HG02678 (cell line): Measurements from ENCODE around the gene NOC3L.

ENCODE experiments used
- ATAC-seq: cut with Tn5 transposase; IDR thresholded peaks from one replicate; pipeline ENCODE4 v1.9.1; 2021; ENCODE audit warnings: mild to moderate bottlenecking, moderate library complexity; ENCODE audit not compliant: unreplicated experiment

The NOC3L gene

GRCh38 chr10:94303929-94304328, 58.8 kb downstream of the NOC3L start:
- ATAC-seq: no peak

DNA sequence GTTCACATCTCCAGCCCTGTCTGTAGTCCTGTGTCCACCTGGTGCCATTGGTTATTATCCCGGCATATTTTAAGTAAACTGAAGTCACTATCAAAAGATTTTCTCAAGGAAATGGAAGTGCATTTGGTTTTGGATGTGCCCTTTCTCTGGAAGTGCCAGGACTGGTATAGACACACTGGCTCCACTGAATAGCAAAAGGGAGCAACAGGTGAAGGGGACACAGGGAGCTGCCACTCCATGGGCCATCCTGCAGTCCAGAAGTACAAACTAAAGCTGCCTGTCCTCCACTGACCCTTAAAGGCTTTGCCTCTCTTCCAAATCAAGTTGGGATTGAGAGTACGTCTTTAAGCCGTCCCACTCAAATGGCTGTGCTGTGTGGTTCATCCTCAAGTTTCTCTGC, 62.7 kb downstream of the NOC3L start:
- no peak for ATAC-seq

- ATAC-seq: no peak
Measured at GRCh38 chr10:94299417-94299816, 63.3 kb downstream of the NOC3L start.

DNA sequence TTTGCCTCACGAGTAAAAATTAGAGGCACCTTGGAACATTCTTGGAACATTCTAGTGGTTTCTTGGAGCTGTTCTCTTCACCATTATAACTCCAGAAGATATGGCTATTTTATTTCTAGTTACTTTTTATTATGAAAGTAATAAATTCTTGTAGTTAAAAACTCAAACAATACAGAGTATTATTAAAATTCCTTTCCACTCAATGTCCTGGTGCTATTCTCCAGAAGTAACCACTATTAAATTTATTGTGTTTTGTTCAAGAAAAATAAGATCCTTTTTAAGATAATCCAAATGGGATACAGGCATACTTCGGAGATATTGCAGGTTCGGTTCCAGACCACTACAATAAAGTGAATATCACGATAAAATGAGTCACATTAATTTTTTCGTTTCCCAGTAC, 68.6 kb downstream of the NOC3L start:
- ATAC-seq: no peak

DNA sequence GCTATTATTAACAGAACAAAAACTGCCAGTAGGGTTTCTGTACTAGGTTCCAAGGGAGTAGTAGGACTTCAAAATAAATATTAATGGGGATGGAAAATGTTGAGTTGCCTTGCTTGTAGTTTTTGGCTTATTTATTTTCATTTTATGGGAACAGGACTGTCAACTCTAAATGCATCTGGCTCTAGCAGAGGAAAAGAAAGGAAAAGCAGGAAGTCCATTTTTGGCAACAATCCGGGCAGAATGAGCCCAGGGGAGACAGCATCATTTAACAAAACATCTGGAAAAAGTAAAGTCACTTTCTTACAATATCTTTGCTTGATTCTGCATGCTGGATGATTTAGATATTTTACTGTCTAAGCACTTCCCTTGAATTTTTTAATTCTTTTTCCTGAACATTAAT, 69.4 kb downstream of the NOC3L start:
- no peak for ATAC-seq

DNA sequence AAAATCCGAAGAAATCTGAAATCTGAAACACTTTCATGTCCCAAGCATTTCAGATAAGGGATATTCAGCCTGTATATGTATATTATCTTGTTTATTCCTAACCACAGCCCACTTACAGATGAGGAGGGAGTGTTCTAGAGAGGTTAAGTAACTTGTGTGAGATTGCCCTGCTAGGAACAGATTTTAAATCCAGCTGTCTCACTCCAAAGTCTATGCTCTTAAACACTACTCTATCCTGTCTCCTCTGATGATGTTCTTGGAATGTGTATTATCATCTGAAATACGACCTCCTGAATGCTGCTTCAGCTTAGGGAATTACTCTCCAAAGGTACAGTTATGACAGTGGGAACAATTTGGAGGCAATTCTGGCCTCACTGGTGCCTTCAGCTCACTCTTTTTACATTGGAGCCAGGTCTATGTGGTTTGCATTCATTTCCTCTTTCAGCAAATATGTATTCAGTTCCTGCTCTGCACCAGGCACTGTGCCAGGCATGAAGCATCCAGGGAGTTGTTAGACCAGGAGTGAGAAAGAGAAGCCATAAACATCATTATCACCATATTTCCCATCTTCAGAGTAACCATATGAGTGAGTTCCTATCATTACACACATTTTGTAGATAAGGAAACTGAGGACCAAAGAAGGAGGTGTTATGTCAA, 70.2 kb downstream of the NOC3L start:
- ATAC-seq: no peak

DNA sequence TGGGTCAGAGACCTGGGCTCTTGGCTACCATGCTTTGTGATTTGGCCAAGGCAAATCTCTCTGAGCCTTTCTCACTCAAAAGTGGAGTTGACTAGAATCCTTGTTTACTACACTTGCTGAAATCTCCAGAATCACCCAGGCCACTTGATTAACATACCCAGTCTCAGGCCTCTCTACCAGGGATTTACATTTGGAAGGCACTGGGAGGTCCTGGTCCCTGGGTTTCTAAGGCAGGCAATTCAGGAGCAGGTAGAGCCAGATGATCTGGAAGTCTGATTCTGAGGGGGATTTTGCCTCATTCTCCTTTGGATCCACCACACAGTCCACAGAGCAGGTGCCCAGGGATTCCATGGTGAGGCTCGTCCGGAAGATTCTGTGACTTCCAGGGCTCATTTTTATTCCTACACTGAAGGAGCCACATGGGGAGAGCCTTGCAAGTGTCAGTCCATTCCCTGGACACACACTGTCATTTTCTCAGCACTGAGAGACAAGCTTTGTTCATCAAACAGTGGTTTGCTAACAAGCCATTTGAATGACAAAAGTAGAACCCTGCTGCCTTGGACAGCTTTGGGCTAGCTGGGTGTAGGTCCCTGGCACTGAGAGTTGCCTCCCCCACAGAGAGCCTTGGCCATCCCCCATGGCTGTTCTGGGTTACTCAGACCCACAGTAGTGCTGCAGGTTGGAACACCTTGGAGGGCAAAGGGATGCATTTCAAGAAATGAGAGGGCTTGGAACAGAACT, 74.2 kb downstream of the NOC3L start:
- no peak for ATAC-seq

GRCh38 chr10:94287336-94287735, 75.4 kb downstream of the NOC3L start:
- no peak for ATAC-seq

DNA sequence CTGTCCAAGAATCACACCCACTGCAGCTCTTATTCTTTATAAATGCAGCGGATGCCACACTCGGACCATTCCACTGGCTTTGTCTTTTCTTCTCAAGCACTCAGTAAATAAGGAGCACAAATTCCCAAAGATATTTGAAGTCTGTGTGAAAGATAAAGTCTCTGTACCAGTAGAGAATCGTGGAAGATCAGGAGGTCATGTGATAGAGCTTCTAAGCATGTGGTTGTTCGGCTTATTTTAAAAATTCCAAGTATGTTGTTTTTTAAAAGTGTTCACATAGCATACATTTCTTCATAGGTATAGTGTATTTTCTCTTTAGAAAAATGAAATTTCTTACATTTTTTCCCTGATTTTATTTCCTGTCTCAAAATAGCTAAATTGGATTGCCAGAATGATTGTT, 75.8 kb downstream of the NOC3L start:
- ATAC-seq: no peak

GRCh38 chr10:94285271-94285670, 77.5 kb downstream of the NOC3L start:
- ATAC-seq: no peak
